ENCODE measurements around the gene UGT1A6.
A peak's percentile ranks its signal among the peaks of the same experiment; 100 is the strongest.

DNA sequence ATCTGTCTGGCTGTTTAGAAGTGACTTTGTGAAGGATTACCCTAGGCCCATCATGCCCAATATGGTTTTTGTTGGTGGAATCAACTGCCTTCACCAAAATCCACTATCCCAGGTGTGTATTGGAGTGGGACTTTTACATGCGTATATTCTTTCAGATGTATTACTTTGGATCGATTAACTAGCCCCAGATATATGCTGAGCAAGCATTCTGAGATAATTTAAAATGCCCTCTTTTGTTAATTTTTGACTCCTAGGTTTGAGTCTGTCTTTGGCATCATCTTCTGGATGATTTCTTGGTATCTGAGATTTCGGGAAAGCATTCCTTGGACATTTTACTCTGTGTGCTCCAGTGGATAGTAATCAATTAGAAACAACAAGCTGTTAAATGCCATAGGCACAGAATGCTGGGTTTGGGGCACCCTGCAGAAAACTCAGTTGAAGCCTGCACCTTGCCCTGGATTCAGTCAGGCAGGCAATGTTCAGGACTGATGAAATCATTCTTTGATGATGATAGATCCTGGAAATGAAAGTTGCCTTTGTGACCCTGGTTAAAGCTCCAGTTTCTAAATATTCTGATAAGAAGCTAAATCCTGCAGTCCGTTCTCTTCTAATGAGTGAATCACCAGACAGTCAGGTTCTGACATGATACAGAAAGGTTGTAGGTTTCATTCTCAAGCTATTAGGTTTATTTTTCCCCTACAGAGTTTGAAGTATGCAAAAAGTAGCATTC is 68.5 kb downstream of the UGT1A6 start:
- TF ChIP-seq, protein P1, sequence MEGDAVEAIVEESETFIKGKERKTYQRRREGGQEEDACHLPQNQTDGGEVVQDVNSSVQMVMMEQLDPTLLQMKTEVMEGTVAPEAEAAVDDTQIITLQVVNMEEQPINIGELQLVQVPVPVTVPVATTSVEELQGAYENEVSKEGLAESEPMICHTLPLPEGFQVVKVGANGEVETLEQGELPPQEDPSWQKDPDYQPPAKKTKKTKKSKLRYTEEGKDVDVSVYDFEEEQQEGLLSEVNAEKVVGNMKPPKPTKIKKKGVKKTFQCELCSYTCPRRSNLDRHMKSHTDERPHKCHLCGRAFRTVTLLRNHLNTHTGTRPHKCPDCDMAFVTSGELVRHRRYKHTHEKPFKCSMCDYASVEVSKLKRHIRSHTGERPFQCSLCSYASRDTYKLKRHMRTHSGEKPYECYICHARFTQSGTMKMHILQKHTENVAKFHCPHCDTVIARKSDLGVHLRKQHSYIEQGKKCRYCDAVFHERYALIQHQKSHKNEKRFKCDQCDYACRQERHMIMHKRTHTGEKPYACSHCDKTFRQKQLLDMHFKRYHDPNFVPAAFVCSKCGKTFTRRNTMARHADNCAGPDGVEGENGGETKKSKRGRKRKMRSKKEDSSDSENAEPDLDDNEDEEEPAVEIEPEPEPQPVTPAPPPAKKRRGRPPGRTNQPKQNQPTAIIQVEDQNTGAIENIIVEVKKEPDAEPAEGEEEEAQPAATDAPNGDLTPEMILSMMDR (IDR thresholded peaks at IDR 0.05) = no peak
- TF ChIP-seq GATA3 (IDR thresholded peaks at IDR 0.05; ENCODE audit: borderline replicate concordance) (0 out of 2 replicates have a peak, but pooled peaks have one; percentile 14), CBX2 (IDR thresholded peaks at IDR 0.05; ENCODE audit: borderline replicate concordance, low read depth) (no peak), CEBPB (IDR thresholded peaks at IDR 0.05) (no peak), POLR2A (IDR thresholded peaks at IDR 0.05; ENCODE audit: low read length) (no peak), EP300 (IDR thresholded peaks at IDR 0.05) (peak in 1 of 2 experiments; percentile 56; a peak in 1 of 5 replicates)
- TF ChIP-seq, protein P2, sequence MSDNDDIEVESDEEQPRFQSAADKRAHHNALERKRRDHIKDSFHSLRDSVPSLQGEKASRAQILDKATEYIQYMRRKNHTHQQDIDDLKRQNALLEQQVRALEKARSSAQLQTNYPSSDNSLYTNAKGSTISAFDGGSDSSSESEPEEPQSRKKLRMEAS (IDR thresholded peaks at IDR 0.05) = no peak

Data from A549 (cell line).